ENCODE measurements around the gene OR10AD1.

OR10AD1 gene

DNA sequence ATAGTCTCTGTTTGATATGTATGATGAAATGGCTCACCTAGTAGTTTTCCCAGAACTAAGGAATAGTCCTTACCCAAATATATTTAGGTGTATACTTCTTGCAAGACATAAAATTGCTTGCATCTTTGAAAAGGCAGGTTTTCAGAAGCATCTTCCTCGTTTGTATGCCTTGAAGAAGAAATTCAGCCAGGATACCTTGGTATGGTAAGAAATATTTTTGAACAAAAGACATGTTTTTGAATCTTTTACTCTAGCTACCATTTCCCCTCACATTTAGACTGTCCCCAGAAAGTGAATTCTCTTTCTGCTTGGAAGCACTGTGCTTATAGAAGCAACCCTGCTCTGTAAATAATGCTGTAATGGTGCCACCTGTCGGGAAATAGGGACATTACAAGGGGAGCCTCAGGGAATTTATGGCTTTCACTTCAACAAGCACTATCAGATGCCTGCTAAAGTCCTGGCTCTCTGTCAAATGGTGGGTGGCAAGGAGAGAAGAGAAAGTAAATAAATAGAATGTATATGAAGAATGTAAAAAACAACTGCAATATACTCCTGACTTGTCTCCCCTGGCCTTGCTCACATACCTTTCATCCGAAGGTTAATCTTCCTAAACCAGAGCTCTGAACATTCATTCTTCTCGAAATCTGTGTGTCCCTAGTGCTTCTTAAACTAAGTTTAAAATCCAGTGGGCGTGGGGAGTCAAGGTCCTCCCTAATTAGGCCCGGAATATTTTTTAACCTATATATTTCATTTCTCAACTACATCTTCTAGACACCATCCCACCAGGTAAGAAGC, 13.6 kb downstream of the OR10AD1 start:
- peak; percentile 84 for FAIRE-seq

GRCh38 chr12:48187916-48188695, 15.0 kb downstream of the OR10AD1 start:
- FAIRE-seq: no peak

DNA sequence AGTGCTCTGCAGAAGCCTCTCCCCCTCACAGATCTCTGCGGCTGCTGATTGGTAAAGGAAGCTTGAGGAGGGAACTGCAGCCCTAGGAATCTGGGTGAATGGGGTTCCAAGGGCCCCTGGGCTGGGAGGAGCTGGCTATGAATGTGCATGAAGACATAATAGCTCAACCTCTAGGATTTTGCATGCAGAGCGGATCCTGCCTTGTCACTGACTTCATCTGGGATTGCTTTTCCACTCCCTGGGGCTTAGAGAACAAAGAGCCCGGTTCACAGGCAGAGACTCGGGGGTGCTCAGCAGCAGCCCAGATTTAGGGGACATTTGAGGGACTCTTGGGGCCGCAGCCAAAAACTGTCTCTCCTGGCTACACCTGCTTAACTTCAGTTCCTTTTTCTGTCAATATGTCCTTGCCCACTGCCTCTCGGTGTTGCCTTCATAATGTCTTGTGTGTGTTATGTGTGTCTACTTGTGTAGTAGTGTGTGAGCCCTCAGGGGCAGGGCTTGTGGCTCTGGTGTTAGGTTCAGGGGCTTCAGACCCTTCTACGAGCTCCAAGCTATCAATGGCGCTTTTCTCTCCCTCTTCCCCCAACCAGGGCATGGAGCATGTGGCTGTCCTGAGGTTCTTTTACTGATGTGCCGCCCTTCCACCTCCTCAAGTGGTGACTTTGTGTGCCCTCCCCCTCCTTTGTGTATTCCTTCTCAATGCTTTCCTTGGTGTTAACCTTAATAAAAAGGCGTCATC, 17.7 kb downstream of the OR10AD1 start:
- FAIRE-seq: no peak

DNA sequence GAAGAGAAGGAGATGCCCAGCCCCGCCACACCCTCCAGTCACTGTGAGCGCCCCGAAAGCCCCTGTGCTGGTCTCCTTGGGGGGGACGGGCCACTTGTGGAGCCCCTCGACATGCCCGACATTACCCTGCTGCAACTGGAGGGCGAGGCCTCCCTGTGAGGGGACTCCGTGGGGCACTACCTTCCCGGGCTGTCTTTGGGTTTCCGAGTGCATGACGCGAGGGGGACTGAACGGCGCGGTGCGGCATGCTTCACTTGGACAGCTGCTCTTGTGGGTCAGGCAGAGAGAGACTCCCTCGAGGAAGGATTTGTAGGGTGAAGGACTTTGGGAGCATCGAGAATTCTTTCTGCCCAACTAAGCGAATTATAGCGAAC, 18.6 kb downstream of the OR10AD1 start:
- no peak for FAIRE-seq

DNA sequence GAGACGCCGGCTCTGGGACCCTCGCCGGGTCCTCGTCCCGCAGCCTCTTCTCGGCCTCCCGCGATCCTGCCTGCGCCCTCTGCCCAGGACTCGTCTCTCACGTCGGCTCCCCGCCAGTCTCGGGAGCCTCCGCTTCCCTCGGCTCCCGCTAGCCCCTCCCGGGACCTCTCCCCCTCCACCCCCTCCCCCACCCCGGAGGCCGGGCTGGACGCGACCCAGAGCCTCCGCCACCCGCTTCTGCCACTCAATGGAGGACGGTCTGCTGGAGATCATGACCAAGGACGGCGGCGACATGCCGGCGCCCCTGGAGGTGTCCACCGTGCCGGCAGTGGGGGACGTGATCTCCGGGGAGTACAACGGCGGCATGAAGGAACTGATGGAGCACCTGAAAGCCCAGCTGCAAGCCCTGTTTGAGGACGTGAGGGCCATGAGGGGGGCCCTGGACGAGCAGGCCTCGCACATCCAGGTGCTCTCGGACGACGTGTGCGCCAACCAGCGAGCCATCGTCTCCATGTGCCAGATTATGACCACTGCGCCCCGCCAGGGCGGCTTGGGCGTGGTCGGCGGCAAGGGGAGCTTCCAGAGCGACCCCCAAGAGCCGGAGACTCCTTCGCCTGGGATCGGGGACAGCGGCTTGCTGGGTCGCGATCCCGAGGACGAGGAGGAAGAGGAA, 19.1 kb downstream of the OR10AD1 start:
- no peak for FAIRE-seq

DNA sequence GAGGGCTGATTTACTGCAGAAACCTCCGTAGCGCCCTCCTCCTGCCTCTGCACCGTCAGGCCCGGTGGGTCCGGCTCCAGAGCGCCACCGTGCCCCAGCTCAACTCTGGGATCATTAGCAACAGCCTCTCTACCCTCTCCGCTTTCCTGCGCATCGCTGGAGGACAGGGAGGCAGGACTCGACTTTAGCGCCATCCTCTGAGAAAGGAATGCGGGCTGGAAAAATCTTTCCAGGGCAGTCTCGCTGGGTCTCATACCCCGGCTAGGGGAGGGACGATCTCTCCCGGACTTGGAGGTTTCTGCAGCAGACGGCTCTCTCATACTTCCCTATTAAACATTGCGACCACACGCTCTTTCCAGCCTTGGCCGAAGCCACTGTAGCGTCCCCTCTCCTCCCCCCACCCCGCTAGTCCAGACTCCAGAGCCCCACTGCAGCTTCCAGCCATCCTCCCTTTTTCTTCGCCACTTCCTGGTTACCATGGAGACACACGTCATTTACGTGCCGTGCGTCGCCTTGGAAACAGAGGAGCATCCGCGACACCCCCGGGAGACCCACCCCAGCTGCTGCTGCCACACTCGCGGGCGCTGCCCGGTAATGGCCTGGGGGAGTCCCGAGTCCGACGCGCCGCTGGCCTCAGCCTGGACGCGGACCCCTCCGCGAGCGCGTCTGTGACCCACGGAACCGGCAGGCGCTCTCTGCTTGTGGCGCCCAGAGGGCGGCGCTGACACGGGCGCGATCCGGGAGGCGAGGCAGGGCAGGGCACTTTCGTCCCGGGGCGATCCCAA, 19.8 kb downstream of the OR10AD1 start, which contains the start of gene CCDC184:
Gene CCDC184, plus strand, starts transcription at position 554 of the 785 bp plus-strand sequence. CDS start 479 bp downstream, outside the sequence.
- FAIRE-seq: no peak

DNA sequence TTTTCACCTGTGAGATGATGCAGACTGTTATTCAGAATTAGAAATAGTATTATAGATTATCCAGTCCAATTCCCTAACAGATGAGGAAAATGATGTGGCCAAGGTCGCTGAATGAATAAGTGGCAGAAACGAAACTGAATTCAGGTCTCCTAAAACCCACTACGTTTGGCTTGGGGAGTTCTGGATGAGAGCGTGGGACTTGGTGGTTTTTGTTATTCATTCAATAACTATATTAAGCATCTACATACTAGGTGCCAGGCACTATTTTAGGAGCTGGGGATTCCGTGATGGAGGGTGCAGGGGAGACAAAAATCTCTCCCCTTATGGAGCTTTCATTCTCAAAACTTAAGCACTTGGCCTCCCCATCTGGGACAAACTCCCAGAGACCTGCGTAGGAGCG, 20.5 kb downstream of the OR10AD1 start:
- FAIRE-seq: no peak

DNA sequence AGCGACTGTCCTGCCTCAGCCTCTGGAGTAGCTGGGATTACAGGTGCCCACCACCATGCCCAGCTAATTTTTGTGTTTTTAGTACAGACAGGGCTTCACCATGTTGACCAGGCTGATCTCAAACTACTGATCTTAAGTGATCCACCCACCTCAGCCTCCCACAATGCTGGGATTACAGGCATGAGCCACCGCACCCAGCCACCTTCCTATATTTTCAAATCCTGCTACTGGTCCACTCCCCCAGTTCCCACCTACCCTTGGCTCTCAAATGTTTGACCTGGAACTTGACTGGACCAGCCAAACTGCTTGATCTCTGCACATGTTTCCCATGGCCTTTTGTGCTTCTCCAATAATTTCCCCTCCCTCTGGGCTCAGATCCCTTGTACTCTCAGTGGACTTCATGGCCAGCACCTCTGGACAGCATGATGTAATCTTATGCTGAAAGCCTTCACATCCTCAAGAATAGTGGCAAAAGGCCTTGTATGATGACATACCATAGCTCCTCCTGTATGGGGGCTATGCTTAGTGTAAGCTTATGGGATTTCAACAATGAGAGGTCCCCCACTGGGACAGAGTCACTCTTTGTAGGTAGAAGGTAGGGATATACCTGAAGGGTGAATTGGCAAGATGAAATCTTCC, 22.1 kb downstream of the OR10AD1 start:
- no peak for FAIRE-seq

GRCh38 chr12:48180424-48180823, 22.7 kb downstream of the OR10AD1 start:
- no peak for FAIRE-seq

DNA sequence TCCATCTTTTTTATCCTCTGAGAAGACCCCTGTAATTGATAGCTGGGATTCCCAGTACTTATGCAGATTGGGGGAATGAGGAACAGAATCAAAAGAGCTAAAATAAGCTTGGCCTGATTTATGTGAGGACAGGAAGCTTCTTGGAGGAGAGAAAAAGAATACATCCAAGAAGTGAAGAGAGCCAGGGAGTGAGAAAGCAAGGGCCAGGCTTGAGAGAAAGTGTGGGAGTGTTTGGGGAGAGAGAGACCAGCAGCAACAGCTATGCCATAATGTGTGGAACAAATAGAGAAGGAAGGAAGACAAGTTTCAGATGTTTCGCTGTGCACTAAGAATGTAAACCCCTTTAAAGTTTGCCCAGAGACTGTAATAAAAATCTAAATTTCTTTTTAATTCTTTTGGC, 23.6 kb downstream of the OR10AD1 start:
- FAIRE-seq: no peak

DNA sequence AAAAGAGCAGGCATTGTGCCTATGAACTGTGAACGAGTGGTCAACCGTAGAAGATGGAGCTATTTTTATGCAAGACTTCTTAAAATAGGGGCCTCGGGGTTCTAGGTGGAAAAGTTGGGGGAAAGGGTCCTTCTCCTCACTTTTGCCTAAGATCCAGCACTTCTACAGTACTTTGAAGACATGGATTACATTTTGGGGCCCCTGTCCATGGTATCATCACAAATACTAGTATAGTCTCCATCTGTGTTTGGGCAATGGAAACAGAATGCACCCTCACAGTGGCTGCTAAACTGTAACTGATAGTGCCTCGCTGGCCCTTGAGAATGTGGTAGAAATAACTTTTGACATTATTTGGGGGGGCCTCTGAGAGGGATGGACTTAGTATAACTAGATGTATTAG, 25.1 kb downstream of the OR10AD1 start:
- FAIRE-seq: no peak

- no peak for FAIRE-seq
Observed at GRCh38 chr12:48176417-48176751, 26.7 kb downstream of the OR10AD1 start.

GRCh38 chr12:48175613-48176416, 27.3 kb downstream of the OR10AD1 start:
- FAIRE-seq: no peak

- no peak for FAIRE-seq
Observed at GRCh38 chr12:48169011-48169410, 34.1 kb downstream of the OR10AD1 start.

DNA sequence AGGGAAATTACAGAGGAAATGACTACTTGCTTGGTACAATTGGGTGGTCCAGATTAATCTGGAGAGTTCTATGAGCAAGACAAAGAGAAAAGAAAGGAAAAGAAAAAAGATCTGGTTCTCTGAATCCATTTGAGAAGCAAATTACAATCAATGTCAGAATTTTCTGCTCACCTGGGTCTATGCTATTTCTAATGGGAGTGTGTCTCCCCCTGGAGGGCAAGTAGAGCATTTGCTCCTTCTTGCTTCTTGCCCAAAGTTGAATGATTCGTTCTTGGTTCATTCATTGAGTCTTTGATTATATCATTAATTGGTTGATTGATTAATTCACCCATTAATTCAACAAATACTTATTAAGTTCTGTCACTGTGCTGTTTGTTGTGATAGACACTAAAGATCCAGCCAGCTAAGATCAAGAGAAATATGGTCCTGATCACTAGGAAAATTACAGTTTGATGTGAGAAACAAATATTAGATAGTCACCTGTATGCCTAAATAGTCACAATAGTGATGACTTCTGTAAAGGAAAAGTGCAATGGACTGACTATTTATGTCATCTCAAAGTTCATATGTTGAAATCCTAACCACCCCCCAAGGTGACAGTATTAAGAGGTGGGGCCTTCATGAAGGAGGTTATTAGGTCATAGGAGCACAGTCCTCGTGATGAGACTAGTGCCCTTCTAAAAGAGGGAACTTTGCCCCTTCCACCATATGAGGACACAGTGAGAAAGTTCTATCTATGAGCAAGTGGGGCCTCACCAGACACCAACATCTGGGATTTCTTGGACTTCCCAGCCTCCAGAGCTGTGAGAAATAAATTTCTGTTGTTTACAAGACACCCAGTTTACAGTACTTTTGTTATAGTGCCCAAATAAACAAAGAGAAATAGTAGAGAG, 37.8 kb downstream of the OR10AD1 start:
- peak; percentile 94 for FAIRE-seq

GRCh38 chr12:48164451-48164850, 38.6 kb downstream of the OR10AD1 start:
- no peak for FAIRE-seq

GRCh38 chr12:48163150-48163747, 39.8 kb downstream of the OR10AD1 start:
- FAIRE-seq: no peak

GRCh38 chr12:48160807-48161206, 42.3 kb downstream of the OR10AD1 start:
- FAIRE-seq: no peak

- no peak for FAIRE-seq
Observed at GRCh38 chr12:48160046-48160445, 43.0 kb downstream of the OR10AD1 start.

All from islet of Langerhans (tissue), 1 donor.